H1 (cell line): ENCODE results near the gene AAMDC. TPM values are rescaled to one million over a fixed set of nuclear protein-coding genes. Genes with fewer than 3 reads are reported as not detected.

Source experiments
- CTCF ChIA-PET: fragments of 300-600 bp; sonication (Branson Sonifier 250); formaldehyde crosslinking; loops from one replicate; lab custom pipeline; 2021; ENCODE audit not compliant: partially characterized antibody; lab: Charles Lee
- POLR2A ChIA-PET: fragments of 300-600 bp; sonication (Branson Sonifier 250); formaldehyde crosslinking; loops from one replicate; lab custom pipeline; 2021; ENCODE audit warnings: inconsistent platforms; ENCODE audit not compliant: partially characterized antibody; lab: Charles Lee
- DNase-seq, 2 experiments: peaks; one replicate each; pipeline versions ENCODE4 v3.0.0 to v3.0.0-alpha.2; 2010 to 2022; ENCODE audit warnings: low spot score in 2 of 2, low read depth in 1 of 2, mixed read lengths in 1 of 2
- FAIRE-seq: peaks from 2 replicates; lab custom pipeline; 2011; peaks lifted over from hg19 to GRCh38; lab: Jason Lieb, UNC
- H2AFZ ChIP-seq: 2 replicates; pipeline ENCODE4 v1.8.1; 2012; ENCODE audit warnings: low read length, inconsistent platforms
- H2AK5ac ChIP-seq: 2 replicates; pipeline ENCODE4 v1.6.1; 2013; ENCODE audit warnings: low read depth, low read length
- H2BK120ac ChIP-seq: replicated peaks from 2 replicates; pipeline ENCODE3; 2013; ENCODE audit warnings: low read depth, low read length, inconsistent platforms
- H2BK12ac ChIP-seq: 2 replicates; pipeline ENCODE4 v1.6.1; 2013; ENCODE audit warnings: low read depth, low read length
- H2BK15ac ChIP-seq: 2 replicates; pipeline ENCODE4 v1.6.1; 2013; ENCODE audit warnings: low read length
- H2BK20ac ChIP-seq: 2 replicates; pipeline ENCODE4 v1.6.1; 2013; ENCODE audit warnings: low read length
- H2BK5ac ChIP-seq: 2 replicates; pipeline ENCODE4 v1.6.1; 2013; ENCODE audit warnings: low read depth, low read length
- H3K14ac ChIP-seq: 2 replicates; pipeline ENCODE4 v1.6.1; 2013; ENCODE audit warnings: inconsistent platforms; ENCODE audit not compliant: insufficient read length
- H3K18ac ChIP-seq: 2 replicates; pipeline ENCODE4 v1.6.1; 2013; ENCODE audit warnings: low read length; ENCODE audit errors: extremely low read depth
- H3K23ac ChIP-seq: 2 replicates; pipeline ENCODE4 v1.6.1; 2013; ENCODE audit warnings: inconsistent platforms; ENCODE audit not compliant: insufficient read length
- H3K23me2 ChIP-seq: 2 replicates; pipeline ENCODE4 v1.6.1; 2013; ENCODE audit warnings: low read depth, low read length
- H3K27ac ChIP-seq: 2 replicates; pipeline ENCODE4 v1.6.1; 2011; ENCODE audit warnings: low read depth, low read length, inconsistent platforms
- H3K27me3 ChIP-seq, 4 experiments: replicated peaks in 1 of 4; 1 replicate in 1 of 4; 2 replicates in 3 of 4; pipeline versions ENCODE4 v1.6.1 to v1.8.1; 2011 to 2013; ENCODE audit warnings: low read length in 3 of 4, mild to moderate bottlenecking in 3 of 4, inconsistent platforms in 2 of 4, mixed read lengths in 2 of 4, moderate library complexity in 1 of 4; ENCODE audit not compliant: control insufficient read depth in 3 of 4, insufficient read depth in 3 of 4; ENCODE audit errors: extremely low read depth in 1 of 4
- H3K36me3 ChIP-seq, 4 experiments: 2 replicates each; pipeline versions ENCODE4 v1.6.1 to v1.8.1; 2011 to 2013; ENCODE audit warnings: mild to moderate bottlenecking in 4 of 4, low read length in 3 of 4, moderate library complexity in 2 of 4, control low read depth in 1 of 4, inconsistent platforms in 1 of 4; ENCODE audit not compliant: insufficient read depth in 4 of 4, control insufficient read depth in 2 of 4
- H3K4ac ChIP-seq: replicated peaks from 2 replicates; pipeline ENCODE3; 2013; ENCODE audit warnings: low read length, low read depth, mixed read lengths, inconsistent platforms; ENCODE audit not compliant: insufficient read length
- H3K4me1 ChIP-seq, 4 experiments: replicated peaks in 1 of 4; 1 replicate in 1 of 4; 2 replicates in 3 of 4; pipeline versions ENCODE4 v1.6.1 to v1.8.1; 2011 to 2013; ENCODE audit warnings: low read length in 3 of 4, inconsistent platforms in 2 of 4, mixed read lengths in 1 of 4; ENCODE audit not compliant: insufficient read depth in 4 of 4, control insufficient read depth in 3 of 4
- H3K4me2 ChIP-seq, 2 experiments: 2 replicates each; pipeline versions ENCODE4 v1.6.1 to v1.8.1; 2011 to 2013; ENCODE audit warnings: low read depth in 2 of 2, low read length in 2 of 2, control low read depth in 1 of 2, inconsistent platforms in 1 of 2, mild to moderate bottlenecking in 1 of 2; ENCODE audit not compliant: insufficient read depth in 1 of 2
- H3K4me3 ChIP-seq, 4 experiments: fragments of 200-600, 300-600 bp in 1 of 4; sonication (generic), shearing (Covaris generic), sonication (Bioruptor Twin) in 1 of 4; 2 replicates each; pipeline versions ENCODE4 v1.5.1 to v1.8.1; 2011 to 2016; ENCODE audit warnings: low read length in 4 of 4, low read depth in 3 of 4, control low read depth in 2 of 4, inconsistent platforms in 2 of 4, mild to moderate bottlenecking in 2 of 4, mixed read lengths in 1 of 4, moderate library complexity in 1 of 4; ENCODE audit not compliant: insufficient read depth in 2 of 4; ENCODE audit errors: extremely low read depth in 1 of 4
- H3K56ac ChIP-seq: replicated peaks from 2 replicates; pipeline ENCODE3; 2013; ENCODE audit warnings: low read depth, mild to moderate bottlenecking, mixed read lengths, low read length, inconsistent platforms; ENCODE audit not compliant: insufficient read length
- H3K79me1 ChIP-seq: 2 replicates; pipeline ENCODE4 v1.6.1; 2013; ENCODE audit warnings: low read depth, low read length, control low read depth
- H3K79me2 ChIP-seq, 2 experiments: 2 replicates each; pipeline versions ENCODE4 v1.6.1 to v1.8.1; 2012 to 2013; ENCODE audit warnings: low read length in 2 of 2, mild to moderate bottlenecking in 2 of 2, inconsistent platforms in 1 of 2; ENCODE audit not compliant: insufficient read depth in 2 of 2, control insufficient read depth in 1 of 2
- H3K9ac ChIP-seq, 4 experiments: replicated peaks in 1 of 4; 1 replicate in 1 of 4; 2 replicates in 3 of 4; pipeline versions ENCODE4 v1.6.1 to v1.8.1; 2011 to 2013; ENCODE audit warnings: low read depth in 3 of 4, low read length in 3 of 4, control low read depth in 2 of 4, mild to moderate bottlenecking in 2 of 4, moderate library complexity in 2 of 4, inconsistent platforms in 1 of 4; ENCODE audit errors: extremely low read depth in 1 of 4
- H3K9me3 ChIP-seq, 2 experiments: 2 replicates each; pipeline versions ENCODE4 v1.6.1 to v1.8.1; 2012 to 2013; ENCODE audit warnings: mild to moderate bottlenecking in 2 of 2, moderate library complexity in 2 of 2, control low read depth in 1 of 2, inconsistent platforms in 1 of 2, low read depth in 1 of 2, low read length in 1 of 2, mixed read lengths in 1 of 2; ENCODE audit not compliant: insufficient read depth in 2 of 2
- H4K20me1 ChIP-seq, 2 experiments: replicated peaks in 1 of 2; 2 replicates each; pipeline versions ENCODE3 to v1.8.1; 2011 to 2013; ENCODE audit warnings: inconsistent platforms in 2 of 2, low read length in 2 of 2, mild to moderate bottlenecking in 1 of 2; ENCODE audit not compliant: insufficient read depth in 2 of 2, control insufficient read depth in 1 of 2
- H4K5ac ChIP-seq: 2 replicates; pipeline ENCODE4 v1.6.1; 2013; ENCODE audit warnings: low read length, low read depth, mixed read lengths, inconsistent platforms; ENCODE audit not compliant: insufficient read length
- H4K8ac ChIP-seq: 2 replicates; pipeline ENCODE4 v1.8.0; 2013; ENCODE audit warnings: mild to moderate bottlenecking, moderate library complexity, low read length, inconsistent platforms; ENCODE audit not compliant: insufficient read depth; ENCODE audit errors: extremely low read depth
- H4K91ac ChIP-seq: replicated peaks from 2 replicates; pipeline ENCODE3; 2013; ENCODE audit warnings: low read length, mixed read lengths, inconsistent platforms; ENCODE audit not compliant: insufficient read length
- BRCA1 ChIP-seq: IDR thresholded peaks from 2 replicates; pipeline ENCODE4 v1.6.1; 2012; ENCODE audit warnings: low read depth, low read length, improper control_type of control experiment
- CBX8 ChIP-seq: fragments of 300-800, 300-1000 bp; sonication (generic); IDR thresholded peaks from 2 replicates; pipeline ENCODE4 v1.7.1; 2016; ENCODE audit warnings: low read depth, low read length, borderline replicate concordance
- CEBPB ChIP-seq: IDR thresholded peaks from 2 replicates; pipeline ENCODE4 v1.6.1; 2012; ENCODE audit warnings: low read depth, low read length
- CREB1 ChIP-seq: IDR thresholded peaks from 2 replicates; pipeline ENCODE4 v1.6.1; 2012; ENCODE audit warnings: inconsistent platforms
- RFX5 ChIP-seq: IDR thresholded peaks from 2 replicates; pipeline ENCODE4 v1.6.1; 2011; ENCODE audit warnings: low read depth, low read length, improper control_type of control experiment, borderline replicate concordance
- TAF1 ChIP-seq: IDR thresholded peaks from 2 replicates; pipeline ENCODE4 v1.6.1; 2011; ENCODE audit warnings: mild to moderate bottlenecking, low read depth, low read length
- WGBS, 2 experiments: shearing (Covaris generic) in 1 of 2; methylation state at CpG; one replicate each; pipeline versions ENCODE4 v1.1.6 to v1.1.7; 2013 to 2015; ENCODE audit warnings: low lambda C conversion rate in 2 of 2, mixed read lengths in 2 of 2, inconsistent platforms in 1 of 2, low coverage in 1 of 2, missing lambda C conversion rate in 1 of 2; ENCODE audit not compliant: insufficient replicate concordance in 2 of 2, insufficient coverage in 1 of 2, insufficient read length in 1 of 2; ENCODE audit errors: extremely low coverage in 1 of 2, missing lambda C conversion rate in 1 of 2; 5-methylcytosine and 5-hydroxymethylcytosine counted together
- polyA plus RNA-seq, 7 experiments: library from polyadenylated mRNA; depleted of rRNA in 3 of 7; stranded (reverse) in 5 of 7; unstranded in 2 of 7; fragments of >200 nt in 5 of 7; fragments of 200-250 nt in 2 of 7; gene quantifications; 1 replicate in 5 of 7; 2 replicates in 1 of 7; 4 replicates in 1 of 7; pipeline versions ENCODE4 v1.2.1 to v1.2.3, GENCODE V29; 2011 to 2013; ENCODE audit warnings: missing spikeins in 2 of 7, mixed read lengths in 2 of 7
- total RNA-seq: library from RNA; stranded (reverse); fragmentation: NEBNext Ultra II Directional; extraction: Animal tissue kit (Norgen Biotek cat#: 25700); gene quantifications from 2 replicates; pipeline ENCODE4 v1.2.1, GENCODE V29; 2021

The AAMDC gene
- total and polyA plus RNA-seq, 2 of the 8 experiments (the other 6 are each of a cell fraction or from before 2014, with no cell fraction given) = 17.2 to 19.5 TPM

DNA sequence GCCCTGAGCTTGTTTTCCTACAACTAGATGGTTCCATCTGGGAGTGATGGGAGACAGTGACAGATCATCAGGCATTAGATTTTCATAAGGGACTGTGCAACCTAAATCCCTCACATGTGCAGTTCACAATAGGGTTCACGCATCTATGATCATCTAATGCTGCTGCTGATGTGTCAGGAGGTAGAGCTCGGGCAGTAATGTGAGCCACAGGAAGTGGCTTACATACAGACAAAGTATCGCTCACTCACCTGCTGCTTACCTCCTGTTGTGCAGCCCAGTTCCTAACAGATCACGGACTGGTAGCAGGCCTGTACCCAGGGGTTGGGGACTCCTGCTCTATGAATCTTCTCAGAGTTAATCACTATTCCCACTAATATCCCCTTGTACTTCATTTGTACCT lies 12.4 kb downstream of the AAMDC start:
- no peak for FAIRE-seq
- DNase-seq = no peak
- no peak for TF ChIP-seq RFX5
- no peak for TF ChIP-seq CBX8
- TF ChIP-seq CEBPB = no peak
- TF ChIP-seq BRCA1 = no peak
- TF ChIP-seq CREB1 = no peak
- no peak for TF ChIP-seq TAF1
- TF ChIP-seq, all 59 proteins: peak for 0
- Histone ChIP-seq H3K23me2 (no peaks in the 10 kb centered on the region), H3K14ac (no peak overlapping the region), H3K79me2 (no peaks in the 10 kb centered on the region), H2BK120ac (no peak overlapping the region), H3K9ac (no peak overlapping the region), H2BK5ac (no peak overlapping the region), H3K4me1 (no peaks in the 10 kb centered on the region), H4K20me1 (no peaks in the 10 kb centered on the region), H3K27ac (no peak overlapping the region), H3K9me3 (peaks cover 5 to 10% of the 10 kb centered on the region in 2 experiments; a peak in 3 of 4 replicates), H3K23ac (no peak overlapping the region), H3K36me3 (peaks cover 0 to 3% (median 0%) of the 10 kb centered on the region in 4 experiments; a peak in 1 of 8 replicates), H4K91ac (no peak overlapping the region), H3K18ac (no peak overlapping the region), H2BK15ac (no peak overlapping the region), H3K79me1 (no peaks in the 10 kb centered on the region), H4K5ac (no peak overlapping the region), H4K8ac (no peak overlapping the region), H3K4me2 (no peak overlapping the region), H2AFZ (no peak overlapping the region), H3K27me3 (no peaks in the 10 kb centered on the region), H2AK5ac (no peak overlapping the region), H3K4me3 (no peak overlapping the region), H3K4ac (no peak overlapping the region), H2BK12ac (no peak overlapping the region), H3K56ac (no peak overlapping the region), H2BK20ac (no peak overlapping the region)
- ChIA-PET CTCF (interaction anchor here (0.9 to 1.0 kb wide), 2 partner anchors 8 to 213 kb away, joined by 3 read pairs; no protein-coding TSS in a partner anchor), POLR2A (no interaction called here)
- WGBS, 2 experiments = 94% methylated on average over 4 of the region's 4 CpGs; no CpG with 5 or more reads in 1 of the 2 experiments
